Measurements from ENCODE around the gene PSME1.

PSME1 gene

DNA sequence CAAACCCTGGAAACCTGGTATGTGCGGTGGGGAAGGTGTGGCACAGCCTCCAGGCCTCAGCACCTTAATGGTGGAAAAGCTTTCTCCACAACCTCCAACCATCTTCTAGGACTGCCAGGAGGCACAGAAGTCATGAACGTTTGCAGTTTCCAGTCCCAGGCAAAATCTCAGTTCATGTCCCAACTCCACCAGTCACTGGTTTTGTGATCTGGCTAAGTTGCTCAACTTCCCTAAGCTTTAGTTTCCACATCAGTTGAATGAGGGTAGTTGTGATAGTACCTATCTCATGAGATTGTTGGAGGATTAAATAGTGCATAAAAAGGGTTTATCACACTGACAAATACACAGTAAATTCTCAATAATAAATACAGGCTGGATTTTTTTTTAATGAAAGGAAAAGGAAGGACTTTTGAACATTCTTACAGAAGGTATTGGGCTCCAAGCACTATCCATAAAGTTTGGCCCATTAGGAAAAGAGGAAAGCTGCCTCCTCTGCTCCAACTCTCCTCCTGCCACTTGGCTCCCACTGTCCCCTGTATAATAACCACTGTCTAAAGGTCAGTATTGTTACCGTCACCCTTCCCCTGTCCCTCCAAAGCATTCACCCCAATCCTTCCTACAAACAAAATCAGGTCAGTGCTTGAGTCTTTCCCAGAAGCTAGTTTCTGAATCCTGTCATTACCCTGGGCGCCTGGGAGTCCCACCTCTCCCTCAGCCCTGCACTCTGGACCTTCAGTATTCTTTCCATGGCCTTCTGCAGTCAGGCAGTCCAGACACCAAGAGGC, 35.6 kb upstream of the PSME1 start:
- H3K4me2 ChIP-seq (ENCODE audit: insufficient read depth, low read length) = no peak overlapping the region
- no peaks in the 10 kb centered on the region for H3K9me3 ChIP-seq (ENCODE audit: insufficient read depth, low read length, severe bottlenecking)
- no peak overlapping the region for H2AFZ ChIP-seq (ENCODE audit: low read depth, low read length)
- no peak overlapping the region for H3K4me3 ChIP-seq (ENCODE audit: low read depth in 1 of 2, low read length in 2 of 2)
- no peak overlapping the region for H3K27ac ChIP-seq (ENCODE audit: low read length)
- no peaks in the 10 kb centered on the region for H3K27me3 ChIP-seq (ENCODE audit: insufficient read depth, low read length, poor library complexity)
- H3K9ac ChIP-seq (ENCODE audit: low read depth, low read length) = no peak overlapping the region
- H3K36me3 ChIP-seq (ENCODE audit: insufficient read depth, low read length) = peaks cover 55% of the 10 kb centered on the region
- peaks cover 12% of the 10 kb centered on the region for H3K79me2 ChIP-seq (ENCODE audit: insufficient read depth, low read length)
- DNase-seq (no peak), ATAC-seq (ENCODE audit: insufficient read depth, low read depth) (no peak)
- peaks cover 6% of the 10 kb centered on the region for H3K4me1 ChIP-seq (ENCODE audit: insufficient read depth, low read length)
- no peaks in the 10 kb centered on the region for H4K20me1 ChIP-seq (ENCODE audit: insufficient read depth, low read length)
- TF ChIP-seq, protein P1, sequence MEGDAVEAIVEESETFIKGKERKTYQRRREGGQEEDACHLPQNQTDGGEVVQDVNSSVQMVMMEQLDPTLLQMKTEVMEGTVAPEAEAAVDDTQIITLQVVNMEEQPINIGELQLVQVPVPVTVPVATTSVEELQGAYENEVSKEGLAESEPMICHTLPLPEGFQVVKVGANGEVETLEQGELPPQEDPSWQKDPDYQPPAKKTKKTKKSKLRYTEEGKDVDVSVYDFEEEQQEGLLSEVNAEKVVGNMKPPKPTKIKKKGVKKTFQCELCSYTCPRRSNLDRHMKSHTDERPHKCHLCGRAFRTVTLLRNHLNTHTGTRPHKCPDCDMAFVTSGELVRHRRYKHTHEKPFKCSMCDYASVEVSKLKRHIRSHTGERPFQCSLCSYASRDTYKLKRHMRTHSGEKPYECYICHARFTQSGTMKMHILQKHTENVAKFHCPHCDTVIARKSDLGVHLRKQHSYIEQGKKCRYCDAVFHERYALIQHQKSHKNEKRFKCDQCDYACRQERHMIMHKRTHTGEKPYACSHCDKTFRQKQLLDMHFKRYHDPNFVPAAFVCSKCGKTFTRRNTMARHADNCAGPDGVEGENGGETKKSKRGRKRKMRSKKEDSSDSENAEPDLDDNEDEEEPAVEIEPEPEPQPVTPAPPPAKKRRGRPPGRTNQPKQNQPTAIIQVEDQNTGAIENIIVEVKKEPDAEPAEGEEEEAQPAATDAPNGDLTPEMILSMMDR (IDR thresholded peaks at IDR 0.05; ENCODE audit: borderline replicate concordance, extremely low read depth, low read length, poor library complexity, severe bottlenecking) = no peak
- TF ChIP-seq EZH2 (IDR thresholded peaks at IDR 0.05; ENCODE audit: borderline replicate concordance, low read depth, low read length, severe bottlenecking) = no peak

DNA sequence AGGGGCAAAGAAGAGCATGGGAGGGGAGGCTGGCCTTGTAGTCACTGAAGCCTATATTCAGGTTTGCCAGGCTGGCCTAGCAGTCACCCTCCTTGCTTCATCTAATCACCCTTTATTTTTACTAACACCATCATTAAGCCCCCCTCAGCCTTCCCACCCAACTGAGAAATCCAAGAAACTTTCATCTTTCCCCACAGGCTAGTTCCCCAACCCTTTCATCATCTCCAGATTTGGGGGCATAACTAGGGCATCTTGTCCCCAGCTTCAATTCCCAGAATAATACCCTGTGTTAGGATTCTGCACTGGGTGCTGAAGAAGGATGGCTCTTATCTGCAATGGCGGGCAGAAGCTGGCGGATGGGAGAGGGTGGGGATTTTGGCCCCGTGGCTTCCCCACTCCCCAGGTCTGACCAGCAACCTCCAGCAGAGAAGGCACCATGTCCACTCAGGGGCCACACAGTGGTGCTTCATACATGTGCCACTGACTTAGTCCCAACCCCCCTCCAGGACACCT, 35.0 kb upstream of the PSME1 start:
- no peak overlapping the region for H3K4me2 ChIP-seq (ENCODE audit: insufficient read depth, low read length)
- no peak overlapping the region for H3K4me3 ChIP-seq (ENCODE audit: low read depth in 1 of 2, low read length in 2 of 2)
- peaks cover 6% of the 10 kb centered on the region for H3K79me2 ChIP-seq (ENCODE audit: insufficient read depth, low read length)
- H3K9ac ChIP-seq (ENCODE audit: low read depth, low read length) = no peak overlapping the region
- no peak for ATAC-seq (ENCODE audit: insufficient read depth, low read depth)
- no peak overlapping the region for H3K27ac ChIP-seq (ENCODE audit: low read length)
- no peak for TF ChIP-seq EZH2 (IDR thresholded peaks at IDR 0.05; ENCODE audit: borderline replicate concordance, low read depth, low read length, severe bottlenecking)
- TF ChIP-seq, protein P1 (IDR thresholded peaks at IDR 0.05; ENCODE audit: borderline replicate concordance, extremely low read depth, low read length, poor library complexity, severe bottlenecking) = no peak
- no peak for DNase-seq
- H3K36me3 ChIP-seq (ENCODE audit: insufficient read depth, low read length) = peaks cover 55% of the 10 kb centered on the region
- no peaks in the 10 kb centered on the region for H3K27me3 ChIP-seq (ENCODE audit: insufficient read depth, low read length, poor library complexity)
- no peaks in the 10 kb centered on the region for H4K20me1 ChIP-seq (ENCODE audit: insufficient read depth, low read length)
- no peaks in the 10 kb centered on the region for H3K4me1 ChIP-seq (ENCODE audit: insufficient read depth, low read length)
- no peaks in the 10 kb centered on the region for H3K9me3 ChIP-seq (ENCODE audit: insufficient read depth, low read length, severe bottlenecking)
- H2AFZ ChIP-seq (ENCODE audit: low read depth, low read length) = no peak overlapping the region

DNA sequence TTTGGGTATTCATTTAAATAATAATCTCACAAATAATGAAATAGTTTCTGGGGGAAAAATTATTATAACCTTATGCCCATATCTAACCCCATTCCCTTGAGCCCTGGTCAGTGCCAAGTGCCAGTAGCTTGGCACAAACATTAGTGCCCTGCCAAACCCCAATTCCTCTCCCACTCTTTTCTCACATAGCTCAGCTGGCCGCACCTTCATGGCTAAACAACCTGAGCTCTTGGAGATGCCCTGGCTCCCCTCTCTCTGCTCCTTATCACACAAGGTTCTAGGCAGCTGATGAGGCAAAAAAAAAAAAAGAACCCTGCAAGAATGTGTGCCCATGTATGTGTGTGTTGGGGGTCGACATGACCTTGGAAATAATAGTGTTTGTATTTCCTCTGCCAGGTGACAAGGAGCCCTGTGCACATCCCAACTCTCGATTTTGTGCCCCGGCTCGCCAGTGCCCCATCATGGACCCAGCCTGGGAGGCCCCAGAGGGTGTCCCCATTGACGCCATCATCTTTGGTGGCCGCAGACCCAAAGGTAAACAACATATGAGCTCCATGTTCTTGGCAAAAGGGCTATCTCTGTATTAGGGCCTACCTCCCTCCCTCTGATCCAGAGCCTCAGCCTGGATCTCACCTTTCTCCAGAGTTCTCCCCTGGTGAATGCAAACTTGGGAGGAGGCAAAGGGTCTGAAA, 33.5 kb upstream of the PSME1 start:
- no peaks in the 10 kb centered on the region for H3K27me3 ChIP-seq (ENCODE audit: insufficient read depth, low read length, poor library complexity)
- H3K4me2 ChIP-seq (ENCODE audit: insufficient read depth, low read length) = no peak overlapping the region
- H3K79me2 ChIP-seq (ENCODE audit: insufficient read depth, low read length) = no peaks in the 10 kb centered on the region
- DNase-seq (no peak), ATAC-seq (ENCODE audit: insufficient read depth, low read depth) (no peak)
- no peaks in the 10 kb centered on the region for H4K20me1 ChIP-seq (ENCODE audit: insufficient read depth, low read length)
- H3K27ac ChIP-seq (ENCODE audit: low read length) = no peak overlapping the region
- no peaks in the 10 kb centered on the region for H3K4me1 ChIP-seq (ENCODE audit: insufficient read depth, low read length)
- TF ChIP-seq, protein P1 (IDR thresholded peaks at IDR 0.05; ENCODE audit: borderline replicate concordance, extremely low read depth, low read length, poor library complexity, severe bottlenecking) = no peak
- no peak for TF ChIP-seq EZH2 (IDR thresholded peaks at IDR 0.05; ENCODE audit: borderline replicate concordance, low read depth, low read length, severe bottlenecking)
- peaks cover 47% of the 10 kb centered on the region for H3K36me3 ChIP-seq (ENCODE audit: insufficient read depth, low read length)
- H2AFZ ChIP-seq (ENCODE audit: low read depth, low read length) = no peak overlapping the region
- H3K9me3 ChIP-seq (ENCODE audit: insufficient read depth, low read length, severe bottlenecking) = no peaks in the 10 kb centered on the region
- no peak overlapping the region for H3K4me3 ChIP-seq (ENCODE audit: low read depth in 1 of 2, low read length in 2 of 2)
- H3K9ac ChIP-seq (ENCODE audit: low read depth, low read length) = no peak overlapping the region
